ENCODE data around the gene ERP44. TPM values are rescaled to one million over a fixed set of nuclear protein-coding genes. Genes with fewer than 3 reads are reported as not detected.

ERP44 gene
- total RNA-seq, 3 donors from 2014 or later, result 15.7 to 17.8 (median 17.7) TPM

- Histone ChIP-seq H3K4me1 (no peaks in the 10 kb centered on the region), H3K36me3 (no peaks in the 10 kb centered on the region), H3K27me3 (no peaks in the 10 kb centered on the region), H3K27ac (no peak overlapping the region), H3K4me3 (no peak overlapping the region), H3K9me3 (no peaks in the 10 kb centered on the region)
- intact Hi-C loops (cut with DNase I; ENCODE audit: low total_unique reads), result no loop called here
- DNase-seq (ENCODE audit: low spot score in 2 of 2), result no peak
- no peak for TF ChIP-seq POLR2AphosphoS5 (IDR thresholded peaks at IDR 0.05)
- no peak for TF ChIP-seq CTCF (IDR thresholded peaks at IDR 0.05)
Measured at GRCh38 chr9:99970481-99970880, 128.3 kb downstream of the ERP44 start.

- Histone ChIP-seq H3K4me3 (no peak overlapping the region), H3K36me3 (no peaks in the 10 kb centered on the region), H3K27ac (no peak overlapping the region), H3K4me1 (no peaks in the 10 kb centered on the region), H3K27me3 (no peaks in the 10 kb centered on the region), H3K9me3 (no peaks in the 10 kb centered on the region)
- intact Hi-C loops (cut with DNase I; ENCODE audit: low total_unique reads), result no loop called here
- DNase-seq (ENCODE audit: low spot score in 2 of 2), result no peak
- no peak for TF ChIP-seq POLR2AphosphoS5 (IDR thresholded peaks at IDR 0.05)
- TF ChIP-seq POLR2A (IDR thresholded peaks at IDR 0.05), result no peak
- TF ChIP-seq CTCF (IDR thresholded peaks at IDR 0.05), result no peak
Measured at GRCh38 chr9:99967457-99967856, 131.3 kb downstream of the ERP44 start.

GRCh38 chr9:99966716-99967115 is 132.1 kb downstream of the ERP44 start:
- intact Hi-C loops (cut with DNase I; ENCODE audit: low total_unique reads), result no loop called here
- H3K4me1 ChIP-seq, result no peaks in the 10 kb centered on the region
- no peak overlapping the region for H3K27ac ChIP-seq
- no peak for DNase-seq (ENCODE audit: low spot score in 2 of 2)
- no peak overlapping the region for H3K4me3 ChIP-seq
- TF ChIP-seq POLR2A (IDR thresholded peaks at IDR 0.05), result no peak
- TF ChIP-seq CTCF (IDR thresholded peaks at IDR 0.05), result no peak
- no peak for TF ChIP-seq POLR2AphosphoS5 (IDR thresholded peaks at IDR 0.05)
- no peaks in the 10 kb centered on the region for H3K27me3 ChIP-seq
- no peaks in the 10 kb centered on the region for H3K36me3 ChIP-seq
- H3K9me3 ChIP-seq, result no peaks in the 10 kb centered on the region

- Histone ChIP-seq H3K4me1 (no peaks in the 10 kb centered on the region), H3K27ac (no peak overlapping the region), H3K36me3 (no peaks in the 10 kb centered on the region), H3K9me3 (no peaks in the 10 kb centered on the region), H3K27me3 (no peaks in the 10 kb centered on the region), H3K4me3 (no peak overlapping the region)
- TF ChIP-seq POLR2AphosphoS5 (IDR thresholded peaks at IDR 0.05) (no peak), POLR2A (IDR thresholded peaks at IDR 0.05) (no peak), CTCF (IDR thresholded peaks at IDR 0.05) (no peak)
- no peak for DNase-seq (ENCODE audit: low spot score in 2 of 2)
- intact Hi-C loops (cut with DNase I; ENCODE audit: low total_unique reads), result no loop called here
Measured at GRCh38 chr9:99966001-99966400, 132.8 kb downstream of the ERP44 start.

GRCh38 chr9:99964336-99964735 is 134.5 kb downstream of the ERP44 start:
- no peak for DNase-seq (ENCODE audit: low spot score in 2 of 2)
- Histone ChIP-seq H3K9me3 (no peaks in the 10 kb centered on the region), H3K36me3 (no peaks in the 10 kb centered on the region), H3K27ac (no peak overlapping the region), H3K4me3 (no peak overlapping the region), H3K27me3 (no peaks in the 10 kb centered on the region), H3K4me1 (no peaks in the 10 kb centered on the region)
- TF ChIP-seq POLR2A (IDR thresholded peaks at IDR 0.05) (no peak), CTCF (IDR thresholded peaks at IDR 0.05) (no peak), POLR2AphosphoS5 (IDR thresholded peaks at IDR 0.05) (no peak)
- intact Hi-C loops (cut with DNase I; ENCODE audit: low total_unique reads), result no loop called here

All from breast epithelium (tissue), 4 donors.